Measurements from ENCODE around the gene CARD19.

The CARD19 gene

GRCh38 chr9:93155716-93156474 lies 59.9 kb downstream of the CARD19 start:
- no peak for DNase-seq (ENCODE audit: low read depth in 2 of 2)

- no peak for DNase-seq (ENCODE audit: low read depth in 2 of 2)
Observed at GRCh38 chr9:93156475-93157008, 60.5 kb downstream of the CARD19 start.

- DNase-seq (ENCODE audit: low read depth in 2 of 2) = peak; percentile 32 to 33
Observed at GRCh38 chr9:93159601-93160471, 63.8 kb downstream of the CARD19 start.

DNA sequence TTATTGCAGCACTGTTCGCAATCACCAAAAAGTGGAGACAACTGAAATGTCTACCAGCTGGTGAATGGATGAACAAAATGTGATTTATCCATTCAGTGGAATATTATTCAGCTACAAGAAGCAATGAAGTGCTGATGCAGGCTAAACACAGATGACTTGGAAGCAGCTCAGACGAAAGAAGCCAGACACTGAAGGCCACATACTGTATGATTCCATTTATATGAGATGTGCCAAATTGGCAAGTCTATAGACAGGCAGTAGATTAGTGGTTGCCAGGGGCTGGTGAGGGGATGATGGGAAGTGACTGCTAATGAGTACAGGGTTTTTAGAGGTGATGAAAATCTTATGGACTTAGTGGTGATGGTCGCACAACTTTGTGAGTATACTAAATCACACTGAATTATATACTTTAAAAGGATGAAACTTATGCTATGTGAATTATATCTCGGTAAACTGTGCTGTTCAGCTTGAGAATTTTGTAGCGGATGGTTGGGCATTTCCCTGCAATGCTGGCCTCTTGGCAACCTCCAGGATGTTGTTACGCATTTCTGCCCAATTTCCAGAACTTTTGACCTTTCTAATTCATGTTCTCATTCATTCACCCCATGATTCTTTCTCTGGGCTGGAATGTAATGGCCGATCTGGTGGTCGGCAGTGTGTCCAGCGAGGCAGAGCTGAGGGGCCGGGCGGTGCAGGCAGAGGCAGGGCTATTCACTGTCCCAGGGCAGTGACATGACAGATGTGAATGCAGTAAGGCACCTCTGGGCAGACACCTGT lies 66.0 kb downstream of the CARD19 start:
- no peak for DNase-seq (ENCODE audit: low read depth in 2 of 2)
